Dendritic cell treated with granulocyte-macrophage colony-stimulating factor and Interleukin-4, amounts not matched to agents 40 ng/mL and 50 ng/mL, for 4 days (primary cell): ENCODE measurements around the gene DMRTC2.

Source experiments
- H3K27ac Mint-ChIP-seq: one replicate; pipeline ENCODE4 v1.8.0; 2022; ENCODE audit warnings: mild to moderate bottlenecking, mixed read lengths
- H3K27me3 Mint-ChIP-seq: one replicate; pipeline ENCODE4 v1.8.0; 2022; ENCODE audit warnings: mild to moderate bottlenecking, mixed read lengths
- H3K36me3 Mint-ChIP-seq: one replicate; pipeline ENCODE4 v1.8.0; 2022; ENCODE audit warnings: low read depth, mixed read lengths
- H3K4me1 Mint-ChIP-seq: one replicate; pipeline ENCODE4 v1.8.0; 2022; ENCODE audit warnings: low read depth, mixed read lengths
- H3K4me3 Mint-ChIP-seq: one replicate; pipeline ENCODE4 v1.8.0; 2022; ENCODE audit warnings: mild to moderate bottlenecking, moderate library complexity, mixed read lengths
- H3K9me3 Mint-ChIP-seq: one replicate; pipeline ENCODE4 v1.8.0; 2022; ENCODE audit warnings: mixed read lengths
- intact Hi-C: fragments of 100-400 bp; cut with micrococcal nuclease; formaldehyde crosslinking; loops from one replicate; pipeline ENCODE4 v1.15.0; 2022

DMRTC2 gene

GRCh38 chr19:41816761-41817160 lies 28.1 kb upstream of the DMRTC2 start:
- intact Hi-C loops = no loop called here
- no peaks in the 10 kb centered on the region for H3K36me3 Mint-ChIP-seq
- H3K27me3 Mint-ChIP-seq = peaks cover 10% of the 10 kb centered on the region
- H3K4me3 Mint-ChIP-seq = no peak overlapping the region
- peaks cover 26% of the 10 kb centered on the region for H3K4me1 Mint-ChIP-seq
- H3K9me3 Mint-ChIP-seq = no peaks in the 10 kb centered on the region
- no peak overlapping the region for H3K27ac Mint-ChIP-seq

GRCh38 chr19:41821003-41821735 lies 23.7 kb upstream of the DMRTC2 start:
- H3K4me1 Mint-ChIP-seq = no peaks in the 10 kb centered on the region

GRCh38 chr19:41837981-41838708 lies 6.7 kb upstream of the DMRTC2 start:
- Mint-ChIP-seq H3K36me3 (no peaks in the 10 kb centered on the region), H3K4me1 (peaks cover 5% of the 10 kb centered on the region), H3K27me3 (peaks cover 10% of the 10 kb centered on the region), H3K9me3 (no peaks in the 10 kb centered on the region), H3K4me3 (no peak overlapping the region), H3K27ac (no peak overlapping the region)
- intact Hi-C loops = no loop called here

More at GRCh38 chr19:41821003-41821735, 23.7 kb upstream of the DMRTC2 start:
- H3K9me3 Mint-ChIP-seq = no peaks in the 10 kb centered on the region
- H3K4me3 Mint-ChIP-seq = no peak overlapping the region
- H3K27ac Mint-ChIP-seq = no peak overlapping the region
- H3K36me3 Mint-ChIP-seq = no peaks in the 10 kb centered on the region
- intact Hi-C loops = loop anchor here (1.0 kb wide), 2 partner anchors 28 to 68 kb away; no protein-coding TSS in a partner anchor
- peaks cover 16% of the 10 kb centered on the region for H3K27me3 Mint-ChIP-seq

GRCh38 chr19:41839211-41839610 lies 5.6 kb upstream of the DMRTC2 start:
- intact Hi-C loops = no loop called here
- H3K27me3 Mint-ChIP-seq = peaks cover 18% of the 10 kb centered on the region
- peaks cover under 1% of the 10 kb centered on the region for H3K9me3 Mint-ChIP-seq
- no peak overlapping the region for H3K27ac Mint-ChIP-seq
- peaks cover 5% of the 10 kb centered on the region for H3K4me1 Mint-ChIP-seq
- H3K36me3 Mint-ChIP-seq = no peaks in the 10 kb centered on the region
- no peak overlapping the region for H3K4me3 Mint-ChIP-seq

GRCh38 chr19:41843371-41843770 lies 1.5 kb upstream of the DMRTC2 start:
- H3K4me3 Mint-ChIP-seq = no peak overlapping the region

GRCh38 chr19:41844601-41845000 lies 241 bp upstream of the DMRTC2 start, which contains the start of gene LYPD4:
LYPD4 (minus strand) TSS chr19:41844683; CDS start chr19:41839285, 5,398 bp downstream.
- H3K4me3 Mint-ChIP-seq = no peak within 1 kb of the TSS
- peaks cover 5% of the 10 kb centered on the region for H3K4me1 Mint-ChIP-seq
- no peaks in the 10 kb centered on the region for H3K36me3 Mint-ChIP-seq
- peaks cover 17% of the 10 kb centered on the region for H3K27me3 Mint-ChIP-seq
- H3K27ac Mint-ChIP-seq = no peak within 1 kb of the TSS
- intact Hi-C loops = no loop called here
- H3K9me3 Mint-ChIP-seq = peaks cover 6% of the 10 kb centered on the region

More at GRCh38 chr19:41843371-41843770, 1.5 kb upstream of the DMRTC2 start:
- Mint-ChIP-seq H3K36me3 (no peaks in the 10 kb centered on the region), H3K4me1 (peaks cover 5% of the 10 kb centered on the region), H3K27me3 (peaks cover 11% of the 10 kb centered on the region), H3K27ac (no peak overlapping the region), H3K9me3 (peaks cover 6% of the 10 kb centered on the region)
- intact Hi-C loops = no loop called here

- Mint-ChIP-seq H3K27me3 (peaks cover 17% of the 10 kb centered on the region), H3K27ac (no peak overlapping the region), H3K9me3 (peaks cover 6% of the 10 kb centered on the region), H3K4me1 (peaks cover 3% of the 10 kb centered on the region), H3K36me3 (no peaks in the 10 kb centered on the region), H3K4me3 (no peak overlapping the region)
- intact Hi-C loops = no loop called here
Observed at GRCh38 chr19:41845051-41845590, 279 bp downstream of the DMRTC2 start.

- Mint-ChIP-seq H3K4me3 (no peak overlapping the region), H3K36me3 (no peaks in the 10 kb centered on the region), H3K27me3 (peaks cover 32% of the 10 kb centered on the region), H3K4me1 (no peaks in the 10 kb centered on the region), H3K9me3 (peaks cover 6% of the 10 kb centered on the region), H3K27ac (no peak overlapping the region)
- intact Hi-C loops = no loop called here
Observed at GRCh38 chr19:41847351-41848105, 2.7 kb downstream of the DMRTC2 start.

- Mint-ChIP-seq H3K4me3 (no peak overlapping the region), H3K9me3 (peaks cover 6% of the 10 kb centered on the region), H3K36me3 (no peaks in the 10 kb centered on the region), H3K27me3 (peaks cover 29% of the 10 kb centered on the region), H3K27ac (no peak overlapping the region), H3K4me1 (peaks cover 3% of the 10 kb centered on the region)
- intact Hi-C loops = no loop called here
Observed at GRCh38 chr19:41848666-41849065, 3.8 kb downstream of the DMRTC2 start.

GRCh38 chr19:41849067-41849466 lies 4.2 kb downstream of the DMRTC2 start:
- Mint-ChIP-seq H3K27ac (no peak overlapping the region), H3K27me3 (peaks cover 25% of the 10 kb centered on the region), H3K4me3 (no peak overlapping the region), H3K4me1 (peaks cover 5% of the 10 kb centered on the region), H3K9me3 (peaks cover 6% of the 10 kb centered on the region), H3K36me3 (no peaks in the 10 kb centered on the region)
- intact Hi-C loops = no loop called here

- H3K27me3 Mint-ChIP-seq = peaks cover 24% of the 10 kb centered on the region
- H3K4me3 Mint-ChIP-seq = no peak overlapping the region
- H3K36me3 Mint-ChIP-seq = no peaks in the 10 kb centered on the region
- no peaks in the 10 kb centered on the region for H3K9me3 Mint-ChIP-seq
- H3K4me1 Mint-ChIP-seq = peaks cover 5% of the 10 kb centered on the region
- no peak overlapping the region for H3K27ac Mint-ChIP-seq
- intact Hi-C loops = no loop called here
Observed at GRCh38 chr19:41850381-41850780, 5.5 kb downstream of the DMRTC2 start.

GRCh38 chr19:41851456-41851855 lies 6.6 kb downstream of the DMRTC2 start:
- H3K27me3 Mint-ChIP-seq = peaks cover 24% of the 10 kb centered on the region
- peaks cover 5% of the 10 kb centered on the region for H3K4me1 Mint-ChIP-seq
- no peak overlapping the region for H3K27ac Mint-ChIP-seq
- H3K9me3 Mint-ChIP-seq = no peaks in the 10 kb centered on the region
- intact Hi-C loops = no loop called here
- no peaks in the 10 kb centered on the region for H3K36me3 Mint-ChIP-seq
- H3K4me3 Mint-ChIP-seq = no peak overlapping the region

- Mint-ChIP-seq H3K27ac (no peak overlapping the region), H3K4me1 (peaks cover 5% of the 10 kb centered on the region), H3K27me3 (peaks cover 24% of the 10 kb centered on the region), H3K36me3 (no peaks in the 10 kb centered on the region), H3K4me3 (no peak overlapping the region), H3K9me3 (no peaks in the 10 kb centered on the region)
- intact Hi-C loops = no loop called here
Observed at GRCh38 chr19:41853344-41853743, 8.5 kb downstream of the DMRTC2 start.
